Measurements from ENCODE around the gene ATXN2L.
A peak's percentile ranks its signal among the peaks of the same experiment; 100 is the strongest.

The ATXN2L gene

DNA sequence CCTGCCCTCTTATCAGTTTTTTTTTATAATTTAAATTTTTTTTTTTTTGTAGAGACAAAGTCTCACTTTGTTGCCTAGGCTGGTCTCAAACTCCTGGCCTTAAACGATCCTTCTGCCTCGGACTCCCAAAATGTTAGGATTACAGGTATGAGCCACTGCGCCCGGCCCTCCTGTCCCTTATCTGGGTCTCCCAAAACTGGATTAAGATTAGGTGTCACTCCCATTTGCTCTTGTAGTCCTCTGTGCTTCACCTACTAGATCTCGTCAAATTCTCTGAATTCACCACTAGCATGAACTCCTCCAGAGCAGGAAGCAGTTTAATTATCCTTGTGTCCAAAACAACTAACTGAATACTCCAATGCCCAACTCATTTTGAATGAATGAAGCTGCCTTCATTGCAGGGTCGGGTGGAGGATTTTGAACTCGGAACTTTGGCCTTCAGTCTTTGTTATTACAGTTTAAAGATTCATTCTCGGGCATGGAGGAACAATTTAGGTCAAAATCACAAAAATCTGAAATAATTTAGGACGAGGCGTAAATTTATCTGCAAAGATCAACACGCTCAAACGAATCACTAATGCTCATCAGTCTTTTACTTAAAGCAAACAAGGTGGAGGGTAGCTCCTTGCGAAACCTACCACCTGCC is 802 bp upstream of the ATXN2L start:
- H3K4me2 ChIP-seq (ENCODE audit: low read length, poor library complexity, severe bottlenecking), result peak overlapping the region; percentile 77
- H3K4ac ChIP-seq (ENCODE audit: low read depth in 1 of 2, low read length in 2 of 2), result peak overlapping the region in 1 of 2 experiments; percentile 37
- no peak overlapping the region for H2AFZ ChIP-seq (ENCODE audit: low read depth, low read length)
- peaks cover 22 to 32% of the 10 kb centered on the region in 2 experiments for H3K36me3 ChIP-seq (ENCODE audit: control insufficient read depth in 1 of 2, insufficient read depth in 2 of 2, low read depth in 1 of 2, low read length in 2 of 2)
- H3K9me3 ChIP-seq (ENCODE audit: control insufficient read depth, low read length), result no peaks in the 10 kb centered on the region
- H3K4me3 ChIP-seq (ENCODE audit: insufficient read depth in 1 of 2, low read depth in 1 of 2, low read length in 2 of 2), result peak overlapping the region; percentile 54 to 95
- H3K18ac ChIP-seq (ENCODE audit: low read depth in 1 of 2, low read length in 2 of 2), result peak overlapping the region in 1 of 2 experiments; percentile 98
- H3K9ac ChIP-seq (ENCODE audit: low read length), result peak overlapping the region; percentile 96
- H3K79me1 ChIP-seq (replicated peaks; ENCODE audit: low read length, poor library complexity, severe bottlenecking), result peaks cover 14% of the 10 kb centered on the region
- H2BK12ac ChIP-seq (ENCODE audit: low read length in 2 of 2), result no peak overlapping the region
- H2BK120ac ChIP-seq (ENCODE audit: low read depth, low read length), result no peak overlapping the region
- 29% methylated on average over 13 of the region's 13 CpGs for WGBS
- no peak overlapping the region for H2AK5ac ChIP-seq (ENCODE audit: low read length, severe bottlenecking)
- H3K14ac ChIP-seq (ENCODE audit: low read length in 2 of 2), result no peak overlapping the region
- H3K27me3 ChIP-seq (ENCODE audit: control insufficient read depth in 1 of 2, insufficient read depth in 1 of 2, low read length in 2 of 2), result no peaks in the 10 kb centered on the region
- peak overlapping the region; percentile 73 for H4K8ac ChIP-seq (ENCODE audit: low read length)
- no peak for DNase-seq
- no peak overlapping the region for H3K23ac ChIP-seq (ENCODE audit: low read length in 2 of 2)
- H2BK5ac ChIP-seq (ENCODE audit: low read depth, low read length, poor library complexity, severe bottlenecking), result no peak overlapping the region
- no peak overlapping the region for H2BK15ac ChIP-seq (ENCODE audit: low read depth, poor library complexity, severe bottlenecking)
- peak overlapping the region; percentile 82 for H3K27ac ChIP-seq (ENCODE audit: low read length, poor library complexity, severe bottlenecking)
- H3K4me1 ChIP-seq (ENCODE audit: control insufficient read depth, insufficient read depth, low read depth, low read length), result peaks cover 6% of the 10 kb centered on the region
- H4K91ac ChIP-seq (ENCODE audit: low read length), result no peak overlapping the region

DNA sequence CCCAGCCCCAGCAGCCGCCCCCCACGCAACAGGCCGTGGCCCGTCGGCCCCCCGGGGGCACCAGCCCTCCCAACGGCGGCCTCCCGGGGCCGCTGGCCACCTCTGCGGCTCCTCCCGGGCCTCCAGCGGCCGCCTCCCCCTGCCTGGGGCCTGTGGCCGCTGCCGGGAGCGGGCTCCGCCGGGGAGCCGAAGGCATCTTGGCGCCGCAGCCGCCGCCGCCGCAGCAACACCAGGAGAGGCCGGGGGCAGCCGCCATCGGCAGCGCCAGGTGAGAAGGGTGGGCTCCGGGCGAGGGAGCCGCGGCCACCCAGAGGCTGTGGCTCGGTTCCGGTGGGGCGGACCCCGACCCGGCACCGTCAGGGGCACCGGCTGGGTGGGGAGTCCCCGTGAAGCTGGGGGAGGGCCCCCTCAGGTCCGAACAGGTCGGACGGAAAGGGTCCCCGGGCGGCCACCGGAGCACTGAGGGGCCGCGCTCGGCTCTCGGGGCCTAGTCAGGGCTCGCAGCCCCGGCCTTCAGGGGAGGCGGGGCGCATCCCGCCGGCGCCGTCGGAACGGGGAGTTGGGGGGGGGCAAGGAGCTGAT is 583 bp downstream of the ATXN2L start:
- H2BK12ac ChIP-seq (ENCODE audit: low read length in 2 of 2), result peak overlapping the region in 1 of 2 experiments; percentile 29
- no peak overlapping the region for H2AFZ ChIP-seq (ENCODE audit: low read depth, low read length)
- no peaks in the 10 kb centered on the region for H3K9me3 ChIP-seq (ENCODE audit: control insufficient read depth, low read length)
- H3K18ac ChIP-seq (ENCODE audit: low read depth in 1 of 2, low read length in 2 of 2), result peak overlapping the region; percentile 95 to 99
- H3K23ac ChIP-seq (ENCODE audit: low read length in 2 of 2), result peak overlapping the region in 1 of 2 experiments; percentile 97
- H2BK5ac ChIP-seq (ENCODE audit: low read depth, low read length, poor library complexity, severe bottlenecking), result peak overlapping the region; percentile 81
- under 1% methylated on average over 48 of the region's 62 CpGs for WGBS
- peak overlapping the region; percentile 96 for H3K9ac ChIP-seq (ENCODE audit: low read length)
- peak overlapping the region; percentile 72 for H3K27ac ChIP-seq (ENCODE audit: low read length, poor library complexity, severe bottlenecking)
- no peaks in the 10 kb centered on the region for H3K27me3 ChIP-seq (ENCODE audit: control insufficient read depth in 1 of 2, insufficient read depth in 1 of 2, low read length in 2 of 2)
- H3K79me1 ChIP-seq (replicated peaks; ENCODE audit: low read length, poor library complexity, severe bottlenecking), result peaks cover 14% of the 10 kb centered on the region
- H3K4ac ChIP-seq (ENCODE audit: low read depth in 1 of 2, low read length in 2 of 2), result peak overlapping the region; percentile 88 to 100
- peak overlapping the region; percentile 95 to 99 for H3K14ac ChIP-seq (ENCODE audit: low read length in 2 of 2)
- no peak overlapping the region for H2AK5ac ChIP-seq (ENCODE audit: low read length, severe bottlenecking)
- peak overlapping the region; percentile 99 for H2BK120ac ChIP-seq (ENCODE audit: low read depth, low read length)
- DNase-seq, result no peak
- peak overlapping the region; percentile 97 for H2BK15ac ChIP-seq (ENCODE audit: low read depth, poor library complexity, severe bottlenecking)
- H3K36me3 ChIP-seq (ENCODE audit: control insufficient read depth in 1 of 2, insufficient read depth in 2 of 2, low read depth in 1 of 2, low read length in 2 of 2), result peaks cover 32 to 46% of the 10 kb centered on the region in 2 experiments
- H3K4me1 ChIP-seq (ENCODE audit: control insufficient read depth, insufficient read depth, low read depth, low read length), result peaks cover 6% of the 10 kb centered on the region
- peak overlapping the region; percentile 88 to 95 for H3K4me3 ChIP-seq (ENCODE audit: insufficient read depth in 1 of 2, low read depth in 1 of 2, low read length in 2 of 2)
- peak overlapping the region; percentile 83 for H4K8ac ChIP-seq (ENCODE audit: low read length)
- H4K91ac ChIP-seq (ENCODE audit: low read length), result peak overlapping the region; percentile 97
- H3K4me2 ChIP-seq (ENCODE audit: low read length, poor library complexity, severe bottlenecking), result peak overlapping the region; percentile 51

GRCh38 chr16:28823873-28824716 is 1.3 kb downstream of the ATXN2L start:
- Histone ChIP-seq H3K79me1 (replicated peaks; ENCODE audit: low read length, poor library complexity, severe bottlenecking) (peaks cover 14% of the 10 kb centered on the region), H3K4me1 (ENCODE audit: control insufficient read depth, insufficient read depth, low read depth, low read length) (peaks cover 6% of the 10 kb centered on the region), H3K4me2 (ENCODE audit: low read length, poor library complexity, severe bottlenecking) (peak overlapping the region; percentile 58), H3K9me3 (ENCODE audit: control insufficient read depth, low read length) (no peaks in the 10 kb centered on the region), H2BK15ac (ENCODE audit: low read depth, poor library complexity, severe bottlenecking) (peak overlapping the region; percentile 77), H3K18ac (ENCODE audit: low read depth in 1 of 2, low read length in 2 of 2) (peak overlapping the region; percentile 71 to 99), H2AK5ac (ENCODE audit: low read length, severe bottlenecking) (no peak overlapping the region), H3K27me3 (ENCODE audit: control insufficient read depth in 1 of 2, insufficient read depth in 1 of 2, low read length in 2 of 2) (no peaks in the 10 kb centered on the region), H2BK5ac (ENCODE audit: low read depth, low read length, poor library complexity, severe bottlenecking) (no peak overlapping the region), H4K8ac (ENCODE audit: low read length) (peak overlapping the region; percentile 86), H3K27ac (ENCODE audit: low read length, poor library complexity, severe bottlenecking) (peak overlapping the region; percentile 97), H3K4me3 (ENCODE audit: insufficient read depth in 1 of 2, low read depth in 1 of 2, low read length in 2 of 2) (peak overlapping the region; percentile 88 to 95), H3K9ac (ENCODE audit: low read length) (peak overlapping the region; percentile 96), H3K4ac (ENCODE audit: low read depth in 1 of 2, low read length in 2 of 2) (peak overlapping the region; percentile 79 to 100), H4K91ac (ENCODE audit: low read length) (peak overlapping the region; percentile 97), H3K36me3 (ENCODE audit: control insufficient read depth in 1 of 2, insufficient read depth in 2 of 2, low read depth in 1 of 2, low read length in 2 of 2) (peaks cover 38 to 52% of the 10 kb centered on the region in 2 experiments), H3K23ac (ENCODE audit: low read length in 2 of 2) (no peak overlapping the region), H3K14ac (ENCODE audit: low read length in 2 of 2) (peak overlapping the region in 1 of 2 experiments; percentile 95), H2BK120ac (ENCODE audit: low read depth, low read length) (peak overlapping the region; percentile 71), H2BK12ac (ENCODE audit: low read length in 2 of 2) (no peak overlapping the region), H2AFZ (ENCODE audit: low read depth, low read length) (no peak overlapping the region)
- DNase-seq, result peak; percentile 99
- 0% methylated on average over 50 of the region's 60 CpGs for WGBS

GRCh38 chr16:28824717-28824973 is 1.8 kb downstream of the ATXN2L start:
- no peaks in the 10 kb centered on the region for H3K27me3 ChIP-seq (ENCODE audit: control insufficient read depth in 1 of 2, insufficient read depth in 1 of 2, low read length in 2 of 2)
- DNase-seq, result no peak
- no peaks in the 10 kb centered on the region for H3K9me3 ChIP-seq (ENCODE audit: control insufficient read depth, low read length)
- peak overlapping the region; percentile 97 for H3K27ac ChIP-seq (ENCODE audit: low read length, poor library complexity, severe bottlenecking)
- H2AFZ ChIP-seq (ENCODE audit: low read depth, low read length), result no peak overlapping the region
- H4K91ac ChIP-seq (ENCODE audit: low read length), result peak overlapping the region; percentile 60
- peaks cover 6% of the 10 kb centered on the region for H3K4me1 ChIP-seq (ENCODE audit: control insufficient read depth, insufficient read depth, low read depth, low read length)
- H3K14ac ChIP-seq (ENCODE audit: low read length in 2 of 2), result no peak overlapping the region
- peak overlapping the region; percentile 88 to 95 for H3K4me3 ChIP-seq (ENCODE audit: insufficient read depth in 1 of 2, low read depth in 1 of 2, low read length in 2 of 2)
- peak overlapping the region; percentile 58 for H3K4me2 ChIP-seq (ENCODE audit: low read length, poor library complexity, severe bottlenecking)
- no peak overlapping the region for H2BK12ac ChIP-seq (ENCODE audit: low read length in 2 of 2)
- H2BK15ac ChIP-seq (ENCODE audit: low read depth, poor library complexity, severe bottlenecking), result no peak overlapping the region
- H2BK5ac ChIP-seq (ENCODE audit: low read depth, low read length, poor library complexity, severe bottlenecking), result no peak overlapping the region
- H3K18ac ChIP-seq (ENCODE audit: low read depth in 1 of 2, low read length in 2 of 2), result peak overlapping the region; percentile 65 to 97
- WGBS, result 51% methylated on average over 5 of the region's 5 CpGs
- H3K9ac ChIP-seq (ENCODE audit: low read length), result peak overlapping the region; percentile 96
- no peak overlapping the region for H3K23ac ChIP-seq (ENCODE audit: low read length in 2 of 2)
- H4K8ac ChIP-seq (ENCODE audit: low read length), result no peak overlapping the region
- peak overlapping the region; percentile 71 for H2BK120ac ChIP-seq (ENCODE audit: low read depth, low read length)
- H3K4ac ChIP-seq (ENCODE audit: low read depth in 1 of 2, low read length in 2 of 2), result peak overlapping the region; percentile 79 to 81
- peaks cover 40 to 57% of the 10 kb centered on the region in 2 experiments for H3K36me3 ChIP-seq (ENCODE audit: control insufficient read depth in 1 of 2, insufficient read depth in 2 of 2, low read depth in 1 of 2, low read length in 2 of 2)
- H2AK5ac ChIP-seq (ENCODE audit: low read length, severe bottlenecking), result no peak overlapping the region
- peaks cover 16% of the 10 kb centered on the region for H3K79me1 ChIP-seq (replicated peaks; ENCODE audit: low read length, poor library complexity, severe bottlenecking)

All from mesenchymal stem cell (in vitro differentiated cells and primary cell).